ENCODE measurements around the gene OTOP3.

OTOP3 gene

DNA sequence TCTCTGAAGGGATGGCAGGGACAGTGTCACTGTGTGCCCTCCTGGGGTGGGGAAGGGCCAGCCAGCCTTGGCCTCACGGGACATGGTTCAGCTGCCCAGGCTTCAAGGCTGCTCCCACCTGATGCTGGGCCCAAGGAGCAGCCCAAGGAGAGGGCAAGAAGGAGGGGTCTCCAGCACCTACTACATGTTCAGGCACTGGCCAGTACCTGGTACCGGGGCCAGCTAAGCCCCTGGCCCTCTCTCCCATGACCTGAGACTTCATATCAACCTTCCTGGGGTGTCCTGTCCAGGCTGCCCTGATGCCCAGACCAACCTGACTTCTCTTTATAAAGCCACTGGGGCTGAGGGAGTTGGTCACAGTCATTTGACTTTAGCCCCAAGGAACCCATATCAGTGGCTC, 13.9 kb upstream of the OTOP3 start:
- Histone ChIP-seq H3K4me2 (ENCODE audit: low read length) (no peak overlapping the region), H3K9me3 (ENCODE audit: insufficient read depth, low read length) (no peaks in the 10 kb centered on the region), H3K4me1 (ENCODE audit: low read length) (no peaks in the 10 kb centered on the region), H3K27ac (ENCODE audit: low read length) (no peak overlapping the region), H4K20me1 (ENCODE audit: insufficient read depth, low read length) (no peaks in the 10 kb centered on the region), H3K9ac (ENCODE audit: low read length) (no peak overlapping the region), H3K79me2 (ENCODE audit: low read length) (no peaks in the 10 kb centered on the region), H3K36me3 (replicated peaks; ENCODE audit: low read depth, low read length) (no peaks in the 10 kb centered on the region), H3K4me3 (ENCODE audit: low read length) (no peak overlapping the region), H3K27me3 (ENCODE audit: low read depth, low read length) (no peaks in the 10 kb centered on the region), H2AFZ (ENCODE audit: low read depth, low read length) (no peak overlapping the region)
- TF ChIP-seq, protein P1, sequence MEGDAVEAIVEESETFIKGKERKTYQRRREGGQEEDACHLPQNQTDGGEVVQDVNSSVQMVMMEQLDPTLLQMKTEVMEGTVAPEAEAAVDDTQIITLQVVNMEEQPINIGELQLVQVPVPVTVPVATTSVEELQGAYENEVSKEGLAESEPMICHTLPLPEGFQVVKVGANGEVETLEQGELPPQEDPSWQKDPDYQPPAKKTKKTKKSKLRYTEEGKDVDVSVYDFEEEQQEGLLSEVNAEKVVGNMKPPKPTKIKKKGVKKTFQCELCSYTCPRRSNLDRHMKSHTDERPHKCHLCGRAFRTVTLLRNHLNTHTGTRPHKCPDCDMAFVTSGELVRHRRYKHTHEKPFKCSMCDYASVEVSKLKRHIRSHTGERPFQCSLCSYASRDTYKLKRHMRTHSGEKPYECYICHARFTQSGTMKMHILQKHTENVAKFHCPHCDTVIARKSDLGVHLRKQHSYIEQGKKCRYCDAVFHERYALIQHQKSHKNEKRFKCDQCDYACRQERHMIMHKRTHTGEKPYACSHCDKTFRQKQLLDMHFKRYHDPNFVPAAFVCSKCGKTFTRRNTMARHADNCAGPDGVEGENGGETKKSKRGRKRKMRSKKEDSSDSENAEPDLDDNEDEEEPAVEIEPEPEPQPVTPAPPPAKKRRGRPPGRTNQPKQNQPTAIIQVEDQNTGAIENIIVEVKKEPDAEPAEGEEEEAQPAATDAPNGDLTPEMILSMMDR (IDR thresholded peaks at IDR 0.05; ENCODE audit: low read depth, low read length), result no peak
- TF ChIP-seq EZH2phosphoT487 (IDR thresholded peaks at IDR 0.05; ENCODE audit: low read depth), result no peak

- no peaks in the 10 kb centered on the region for H3K27me3 ChIP-seq (ENCODE audit: low read depth, low read length)
- H3K4me1 ChIP-seq (ENCODE audit: low read length), result no peaks in the 10 kb centered on the region
- no peaks in the 10 kb centered on the region for H3K9me3 ChIP-seq (ENCODE audit: insufficient read depth, low read length)
- H2AFZ ChIP-seq (ENCODE audit: low read depth, low read length), result no peak overlapping the region
- no peaks in the 10 kb centered on the region for H3K79me2 ChIP-seq (ENCODE audit: low read length)
- no peak for TF ChIP-seq EZH2phosphoT487 (IDR thresholded peaks at IDR 0.05; ENCODE audit: low read depth)
- TF ChIP-seq, protein P1 (IDR thresholded peaks at IDR 0.05; ENCODE audit: low read depth, low read length), result no peak
- H3K9ac ChIP-seq (ENCODE audit: low read length), result no peak overlapping the region
- H3K4me3 ChIP-seq (ENCODE audit: low read length), result no peak overlapping the region
- no peaks in the 10 kb centered on the region for H4K20me1 ChIP-seq (ENCODE audit: insufficient read depth, low read length)
- no peaks in the 10 kb centered on the region for H3K36me3 ChIP-seq (replicated peaks; ENCODE audit: low read depth, low read length)
- no peak overlapping the region for H3K27ac ChIP-seq (ENCODE audit: low read length)
- H3K4me2 ChIP-seq (ENCODE audit: low read length), result no peak overlapping the region
Observed at GRCh38 chr17:74922172-74922571, 13.5 kb upstream of the OTOP3 start.

DNA sequence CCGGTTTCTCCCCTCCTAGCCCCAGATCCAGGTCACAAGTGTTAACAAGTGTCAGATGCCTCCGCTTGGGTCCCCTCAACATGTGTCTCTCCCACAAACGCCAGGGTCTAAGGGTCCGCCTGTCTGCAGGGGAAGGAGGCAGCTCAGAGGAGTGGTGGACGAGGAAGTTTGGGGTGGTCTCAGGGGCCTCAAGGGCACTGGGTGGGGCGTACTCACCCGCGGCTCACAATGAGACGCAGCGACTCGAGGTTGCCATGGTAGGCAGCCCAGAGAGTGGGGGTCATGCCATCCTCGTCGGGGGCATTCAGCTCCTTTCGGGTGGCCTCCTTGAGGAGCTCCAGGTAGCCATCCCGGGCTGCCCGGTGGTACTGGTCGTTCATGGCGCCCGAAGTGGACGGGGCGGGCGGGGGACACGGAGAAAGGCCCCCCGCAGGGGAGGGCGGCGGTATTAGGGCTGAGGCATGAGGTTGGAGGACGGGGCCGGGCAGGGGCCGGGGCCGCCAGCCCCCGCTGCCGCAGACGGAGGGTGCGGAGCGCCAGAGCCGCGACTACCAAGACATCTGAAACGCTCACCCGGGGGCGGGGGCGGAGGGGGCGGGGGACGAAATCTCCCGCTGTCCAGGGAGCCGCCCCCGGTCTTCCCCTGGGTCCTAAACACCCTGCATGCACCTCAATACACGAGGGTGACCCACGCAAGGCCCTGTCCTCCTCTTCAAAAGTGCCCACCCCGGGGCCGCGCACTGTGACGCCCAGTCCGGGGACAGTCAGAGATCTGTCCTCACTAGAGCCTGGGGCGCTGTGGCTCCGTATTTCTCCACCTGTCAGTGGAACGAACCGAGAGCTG, 12.8 kb upstream of the OTOP3 start, which contains the start of gene USH1G:
Gene USH1G (minus strand): TSS at position 562 of the 844 bp plus-strand sequence. CDS start 182 bp downstream, at position 380.
- Histone ChIP-seq H3K27me3 (ENCODE audit: low read depth, low read length) (no peaks in the 10 kb centered on the region), H3K9ac (ENCODE audit: low read length) (no peak within 1 kb of the TSS), H3K36me3 (replicated peaks; ENCODE audit: low read depth, low read length) (no peaks in the 10 kb centered on the region), H3K4me2 (ENCODE audit: low read length) (no peak within 1 kb of the TSS), H3K4me3 (ENCODE audit: low read length) (no peak within 1 kb of the TSS), H3K79me2 (ENCODE audit: low read length) (no peaks in the 10 kb centered on the region), H2AFZ (ENCODE audit: low read depth, low read length) (no peak within 1 kb of the TSS), H3K27ac (ENCODE audit: low read length) (no peak within 1 kb of the TSS), H4K20me1 (ENCODE audit: insufficient read depth, low read length) (no peaks in the 10 kb centered on the region), H3K9me3 (ENCODE audit: insufficient read depth, low read length) (no peaks in the 10 kb centered on the region), H3K4me1 (ENCODE audit: low read length) (no peaks in the 10 kb centered on the region)
- TF ChIP-seq EZH2phosphoT487 (IDR thresholded peaks at IDR 0.05; ENCODE audit: low read depth), result no peak
- TF ChIP-seq, protein P1 (IDR thresholded peaks at IDR 0.05; ENCODE audit: low read depth, low read length), result no peak

DNA sequence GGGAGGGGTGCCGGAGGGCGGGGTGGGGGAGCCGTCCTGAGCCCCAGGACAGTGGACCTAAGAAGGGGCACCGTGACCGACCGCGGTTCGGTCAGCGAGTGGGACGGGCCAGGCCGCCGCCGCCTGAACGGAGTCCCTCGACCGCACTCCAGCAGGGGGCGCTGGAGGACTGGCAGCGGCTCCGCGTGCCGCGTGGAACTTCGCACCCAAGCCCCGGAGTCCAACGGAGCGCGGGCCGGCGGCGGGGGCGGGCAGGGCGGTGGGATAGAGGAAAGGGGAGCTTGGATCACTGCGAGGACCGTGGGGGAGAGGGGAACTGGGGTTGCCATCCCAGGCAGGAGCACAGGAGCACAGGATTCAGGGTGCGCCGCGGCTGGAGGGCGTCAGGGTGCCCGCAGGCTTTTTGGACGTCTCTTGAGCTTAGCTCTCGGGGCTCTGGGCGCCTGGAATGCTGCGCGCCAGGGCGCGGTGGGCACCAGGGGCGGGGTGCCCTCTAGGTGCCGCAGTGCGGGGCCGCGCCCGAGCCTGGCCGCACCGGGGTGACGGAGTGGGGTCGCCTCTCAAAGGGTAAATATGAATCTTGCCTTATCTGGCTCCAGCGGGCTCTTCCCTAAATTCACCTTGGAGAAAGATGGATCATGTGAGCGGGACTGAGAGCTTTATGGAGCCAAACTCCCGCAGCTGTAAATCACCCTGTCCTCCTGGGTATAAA, 12.0 kb upstream of the OTOP3 start:
- H3K4me2 ChIP-seq (ENCODE audit: low read length), result no peak overlapping the region
- H3K4me3 ChIP-seq (ENCODE audit: low read length), result no peak overlapping the region
- no peak overlapping the region for H2AFZ ChIP-seq (ENCODE audit: low read depth, low read length)
- no peaks in the 10 kb centered on the region for H3K27me3 ChIP-seq (ENCODE audit: low read depth, low read length)
- H3K36me3 ChIP-seq (replicated peaks; ENCODE audit: low read depth, low read length), result no peaks in the 10 kb centered on the region
- no peak overlapping the region for H3K9ac ChIP-seq (ENCODE audit: low read length)
- H3K9me3 ChIP-seq (ENCODE audit: insufficient read depth, low read length), result no peaks in the 10 kb centered on the region
- no peaks in the 10 kb centered on the region for H3K4me1 ChIP-seq (ENCODE audit: low read length)
- no peaks in the 10 kb centered on the region for H3K79me2 ChIP-seq (ENCODE audit: low read length)
- H4K20me1 ChIP-seq (ENCODE audit: insufficient read depth, low read length), result no peaks in the 10 kb centered on the region
- TF ChIP-seq EZH2phosphoT487 (IDR thresholded peaks at IDR 0.05; ENCODE audit: low read depth), result no peak
- TF ChIP-seq, protein P1 (IDR thresholded peaks at IDR 0.05; ENCODE audit: low read depth, low read length), result peak; percentile 44
- H3K27ac ChIP-seq (ENCODE audit: low read length), result no peak overlapping the region

Measured in OCI-LY3 (cell line).